Body of pancreas (tissue), 4 donors: Measurements from ENCODE around the gene TFRC. TPM values are rescaled to one million over a fixed set of nuclear protein-coding genes. Genes with fewer than 3 reads are reported as not detected.

Experiments used
- ATAC-seq: fragments of 150-250 bp; one replicate; pipeline ENCODE4 v1.9.1; 2016
- DNase-seq, 4 donors: peaks; one replicate each; pipeline ENCODE4 v3.0.0-alpha.2; 2019
- H3K27ac ChIP-seq, 4 donors: fragments of 200-600 bp; sonication (generic); 1 replicate in 3 of 4; 2 replicates in 1 of 4; pipeline versions ENCODE4 v1.5.1 to v1.6.1; 2016 to 2019; ENCODE audit warnings: mild to moderate bottlenecking in 1 of 4, mixed read lengths in 1 of 4, moderate library complexity in 1 of 4
- H3K27me3 ChIP-seq, 2 donors: fragments of 200-600 bp; sonication (generic); one replicate each; pipeline ENCODE4 v1.6.0; 2016; ENCODE audit warnings: mild to moderate bottlenecking in 1 of 2
- H3K36me3 ChIP-seq, 2 donors: fragments of 200-600 bp; sonication (generic); replicated peaks in 1 of 2; 2 replicates each; pipeline ENCODE4 v1.5.1; 2016; ENCODE audit warnings: low read depth in 2 of 2; ENCODE audit not compliant: insufficient read depth in 1 of 2
- H3K4me1 ChIP-seq: fragments of 200-600 bp; sonication (generic); one replicate; pipeline ENCODE4 v1.6.0; 2016
- H3K4me3 ChIP-seq, 2 donors: fragments of 200-600 bp; sonication (generic); 1 replicate in 1 of 2; 2 replicates in 1 of 2; pipeline ENCODE4 v1.5.1; 2016 to 2019
- H3K9me3 ChIP-seq, 3 donors: fragments of 200-600 bp; sonication (generic); 1 replicate in 2 of 3; 2 replicates in 1 of 3; pipeline ENCODE4 v1.5.1; 2016
- POLR2A ChIP-seq, 3 donors: fragments of 450-650 bp; IDR thresholded peaks; one replicate each; pipeline ENCODE4 v1.6.1; 2016; ENCODE audit warnings: antibody characterized with exemption in 3 of 3, mild to moderate bottlenecking in 2 of 3
- WGBS, 2 donors: methylation state at CpG; one replicate each; pipeline ENCODE4 v1.1.5; 2017; 5-methylcytosine and 5-hydroxymethylcytosine counted together
- intact Hi-C: fragments of 100-400 bp; cut with DNase I; formaldehyde crosslinking; loops from one replicate; pipeline ENCODE4 v1.15.1; 2023
- total RNA-seq, 2 donors: library from RNA; depleted of rRNA; stranded (reverse); fragments of >200 nt; gene quantifications; one replicate each; pipeline ENCODE4 v1.1.0, GENCODE V29; 2016
- TF ChIP-seq, protein P1 (sequence below), 7 experiments: fragments of 450-650 bp in 4 of 7; fragments of 200-600 bp in 3 of 7; sonication (generic) in 3 of 7; IDR thresholded peaks; one replicate each; pipeline ENCODE4 v1.5.1; 2016 to 2019; ENCODE audit warnings: antibody characterized with exemption in 7 of 7

The TFRC gene
- total RNA-seq, 2 donors from 2014 or later: 23.6 to 51.7 TPM

GRCh38 chr3:196055683-196056270, 26.1 kb downstream of the TFRC start:
- DNase-seq (peak in 3 of 4 donors; percentile 10 to 45 (median 13)), ATAC-seq (no peak)
- peaks cover 14 to 60% of the 10 kb centered on the region in 2 donors for H3K36me3 ChIP-seq
- no peak overlapping the region for H3K27ac ChIP-seq
- intact Hi-C loops: no loop called here
- 63 to 78% methylated on average over 10 of the region's 10 CpGs for WGBS, 2 donors
- no peaks in the 10 kb centered on the region for H3K4me1 ChIP-seq
- no peaks in the 10 kb centered on the region for H3K9me3 ChIP-seq
- no peak overlapping the region for H3K4me3 ChIP-seq
- H3K27me3 ChIP-seq: no peaks in the 10 kb centered on the region
- no peak for TF ChIP-seq POLR2A (IDR thresholded peaks at IDR 0.05)
- TF ChIP-seq, protein P1, sequence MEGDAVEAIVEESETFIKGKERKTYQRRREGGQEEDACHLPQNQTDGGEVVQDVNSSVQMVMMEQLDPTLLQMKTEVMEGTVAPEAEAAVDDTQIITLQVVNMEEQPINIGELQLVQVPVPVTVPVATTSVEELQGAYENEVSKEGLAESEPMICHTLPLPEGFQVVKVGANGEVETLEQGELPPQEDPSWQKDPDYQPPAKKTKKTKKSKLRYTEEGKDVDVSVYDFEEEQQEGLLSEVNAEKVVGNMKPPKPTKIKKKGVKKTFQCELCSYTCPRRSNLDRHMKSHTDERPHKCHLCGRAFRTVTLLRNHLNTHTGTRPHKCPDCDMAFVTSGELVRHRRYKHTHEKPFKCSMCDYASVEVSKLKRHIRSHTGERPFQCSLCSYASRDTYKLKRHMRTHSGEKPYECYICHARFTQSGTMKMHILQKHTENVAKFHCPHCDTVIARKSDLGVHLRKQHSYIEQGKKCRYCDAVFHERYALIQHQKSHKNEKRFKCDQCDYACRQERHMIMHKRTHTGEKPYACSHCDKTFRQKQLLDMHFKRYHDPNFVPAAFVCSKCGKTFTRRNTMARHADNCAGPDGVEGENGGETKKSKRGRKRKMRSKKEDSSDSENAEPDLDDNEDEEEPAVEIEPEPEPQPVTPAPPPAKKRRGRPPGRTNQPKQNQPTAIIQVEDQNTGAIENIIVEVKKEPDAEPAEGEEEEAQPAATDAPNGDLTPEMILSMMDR (IDR thresholded peaks at IDR 0.05): no peak

DNA sequence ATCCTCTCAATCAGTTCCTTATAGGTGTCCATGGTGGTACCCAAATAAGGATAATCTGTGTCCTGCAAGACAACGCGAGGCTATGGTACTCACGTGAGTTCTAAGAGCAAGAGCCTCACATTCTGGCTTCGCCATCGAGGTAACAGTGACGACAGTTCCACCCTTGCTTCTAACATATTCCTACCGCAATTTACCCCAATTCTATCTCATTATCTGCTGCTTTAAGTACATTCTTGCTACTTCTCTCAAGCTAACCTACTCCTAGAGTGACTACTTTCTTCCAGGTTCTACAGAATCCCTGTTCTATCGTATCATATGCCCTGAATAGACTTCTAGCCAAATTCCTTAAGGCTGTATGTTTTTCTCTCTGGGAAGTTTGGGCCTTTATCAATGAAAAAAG, 26.6 kb downstream of the TFRC start:
- no peaks in the 10 kb centered on the region for H3K27me3 ChIP-seq
- H3K4me1 ChIP-seq: no peaks in the 10 kb centered on the region
- H3K4me3 ChIP-seq: no peak overlapping the region
- H3K36me3 ChIP-seq: peaks cover 14 to 64% of the 10 kb centered on the region in 2 donors
- H3K9me3 ChIP-seq: no peaks in the 10 kb centered on the region
- no peak overlapping the region for H3K27ac ChIP-seq
- ATAC-seq (no peak), DNase-seq (no peak)
- intact Hi-C loops: no loop called here
- TF ChIP-seq, protein P1 (IDR thresholded peaks at IDR 0.05): no peak
- no peak for TF ChIP-seq POLR2A (IDR thresholded peaks at IDR 0.05)
- WGBS, 2 donors: 84 to 90% methylated on average over 8 of the region's 8 CpGs

GRCh38 chr3:196054661-196055060, 27.2 kb downstream of the TFRC start:
- WGBS, 2 donors: 83 to 92% methylated on average over 10 of the region's 10 CpGs
- H3K4me1 ChIP-seq: no peaks in the 10 kb centered on the region
- H3K4me3 ChIP-seq: no peak overlapping the region
- peaks cover 19 to 61% of the 10 kb centered on the region in 2 donors for H3K36me3 ChIP-seq
- intact Hi-C loops: no loop called here
- no peaks in the 10 kb centered on the region for H3K27me3 ChIP-seq
- TF ChIP-seq POLR2A (IDR thresholded peaks at IDR 0.05): no peak
- TF ChIP-seq, protein P1 (IDR thresholded peaks at IDR 0.05): no peak
- ATAC-seq (no peak), DNase-seq (no peak)
- H3K9me3 ChIP-seq: no peaks in the 10 kb centered on the region
- no peak overlapping the region for H3K27ac ChIP-seq

DNA sequence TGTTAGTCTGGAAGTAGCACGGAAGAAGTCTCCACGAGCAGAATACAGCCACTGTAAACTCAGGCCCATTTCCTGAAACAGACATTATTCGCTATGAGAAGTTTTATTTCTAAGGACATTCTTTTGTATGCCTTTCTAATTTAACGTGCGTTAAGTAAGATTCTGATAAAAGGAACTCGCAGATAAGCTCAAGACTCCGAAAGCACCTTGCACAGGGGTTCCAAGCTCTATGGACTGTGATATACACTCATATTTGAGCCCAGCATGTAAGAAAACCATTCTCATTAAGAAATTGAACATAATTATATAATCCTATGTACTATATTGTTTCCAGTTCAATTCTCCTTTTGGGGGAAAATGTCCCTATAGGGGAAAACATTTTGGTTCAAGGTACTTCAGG, 28.4 kb downstream of the TFRC start:
- Histone ChIP-seq H3K4me1 (no peaks in the 10 kb centered on the region), H3K27me3 (no peaks in the 10 kb centered on the region), H3K27ac (no peak overlapping the region), H3K9me3 (no peaks in the 10 kb centered on the region), H3K36me3 (peaks cover 19 to 60% of the 10 kb centered on the region in 2 donors), H3K4me3 (no peak overlapping the region)
- 94 to 95% methylated on average over 7 of the region's 7 CpGs for WGBS, 2 donors
- intact Hi-C loops: no loop called here
- no peak for TF ChIP-seq POLR2A (IDR thresholded peaks at IDR 0.05)
- TF ChIP-seq, protein P1 (IDR thresholded peaks at IDR 0.05): no peak
- no peak for ATAC-seq
- no peak for DNase-seq
